Smooth muscle cell (in vitro differentiated cells): Measurements from ENCODE around the gene PIGS. TPM values are rescaled to one million over a fixed set of nuclear protein-coding genes. Genes with fewer than 3 reads are reported as not detected.
A peak's percentile ranks its signal among the peaks of the same experiment; 100 is the strongest.

Source experiments
- DNase-seq: peaks from one replicate; lab custom pipeline; 2025; ENCODE audit not compliant: unreplicated experiment; lab: John Stamatoyannopoulos, UW
- H2AFZ ChIP-seq: fragments of 200-600 bp; sonication (generic); 2 replicates; pipeline ENCODE4 v1.6.0; 2016; ENCODE audit warnings: antibody characterized with exemption, low read depth, mild to moderate bottlenecking
- H3F3A ChIP-seq: fragments of 200-600 bp; sonication (generic); 2 replicates; pipeline ENCODE4 v1.6.0; 2017; ENCODE audit warnings: antibody characterized with exemption, low read depth
- H3K27ac ChIP-seq: fragments of 200-600 bp; sonication (generic); 2 replicates; pipeline ENCODE4 v1.5.1; 2016; ENCODE audit warnings: low read depth, mild to moderate bottlenecking
- H3K27me3 ChIP-seq: fragments of 200-600 bp; sonication (generic); 2 replicates; pipeline ENCODE4 v1.6.1; 2016; ENCODE audit warnings: low read depth, mild to moderate bottlenecking
- H3K36me3 ChIP-seq: fragments of 200-600 bp; sonication (generic); 2 replicates; pipeline ENCODE4 v1.5.1; 2016; ENCODE audit warnings: low read depth
- H3K4me1 ChIP-seq: fragments of 200-600 bp; sonication (generic); 2 replicates; pipeline ENCODE4 v1.5.1; 2016; ENCODE audit warnings: low read depth
- H3K4me2 ChIP-seq: fragments of 200-600 bp; sonication (generic); 2 replicates; pipeline ENCODE4 v1.6.0; 2016; ENCODE audit warnings: mild to moderate bottlenecking
- H3K4me3 ChIP-seq: fragments of 200-600 bp; sonication (generic); 2 replicates; pipeline ENCODE4 v1.5.1; 2016; ENCODE audit warnings: mild to moderate bottlenecking
- H3K79me2 ChIP-seq: fragments of 200-600 bp; sonication (generic); 2 replicates; pipeline ENCODE4 v1.6.0; 2016; ENCODE audit warnings: low read depth, mild to moderate bottlenecking
- H3K9ac ChIP-seq: fragments of 200-600 bp; sonication (generic); 2 replicates; pipeline ENCODE4 v1.6.0; 2016; ENCODE audit warnings: low read depth
- H3K9me3 ChIP-seq: fragments of 200-600 bp; sonication (generic); replicated peaks from 2 replicates; pipeline ENCODE4 v1.5.1; 2016; ENCODE audit warnings: low read depth
- H4K20me1 ChIP-seq: fragments of 200-600 bp; sonication (generic); 2 replicates; pipeline ENCODE4 v1.6.0; 2016; ENCODE audit warnings: low read depth
- WGBS: methylation state at CpG from one replicate; pipeline ENCODE4 v1.1.7; 2016; ENCODE audit warnings: low lambda C conversion rate; 5-methylcytosine and 5-hydroxymethylcytosine counted together
- polyA plus RNA-seq: library from polyadenylated mRNA; unstranded; fragments of >200 nt; fragmentation: Nextera tagmentation; extraction: Ambion mirVana; gene quantifications from 2 replicates; pipeline ENCODE4 v1.2.1, GENCODE V29; 2016
- total RNA-seq: library from RNA; depleted of rRNA; stranded (reverse); fragments of >200 nt; gene quantifications from 2 replicates; pipeline ENCODE4 v1.2.3, GENCODE V29; 2014
- TF ChIP-seq, protein P1 (sequence below): fragments of 200-600 bp; sonication (generic); IDR thresholded peaks from 2 replicates; pipeline ENCODE4 v1.5.1; 2017; ENCODE audit warnings: borderline replicate concordance, mild to moderate bottlenecking, antibody characterized with exemption; ENCODE audit not compliant: insufficient read depth, poor library complexity, severe bottlenecking

The PIGS gene
- total and polyA plus RNA-seq, 2 experiments from 2014 or later: 61.3 to 69.2 TPM

DNA sequence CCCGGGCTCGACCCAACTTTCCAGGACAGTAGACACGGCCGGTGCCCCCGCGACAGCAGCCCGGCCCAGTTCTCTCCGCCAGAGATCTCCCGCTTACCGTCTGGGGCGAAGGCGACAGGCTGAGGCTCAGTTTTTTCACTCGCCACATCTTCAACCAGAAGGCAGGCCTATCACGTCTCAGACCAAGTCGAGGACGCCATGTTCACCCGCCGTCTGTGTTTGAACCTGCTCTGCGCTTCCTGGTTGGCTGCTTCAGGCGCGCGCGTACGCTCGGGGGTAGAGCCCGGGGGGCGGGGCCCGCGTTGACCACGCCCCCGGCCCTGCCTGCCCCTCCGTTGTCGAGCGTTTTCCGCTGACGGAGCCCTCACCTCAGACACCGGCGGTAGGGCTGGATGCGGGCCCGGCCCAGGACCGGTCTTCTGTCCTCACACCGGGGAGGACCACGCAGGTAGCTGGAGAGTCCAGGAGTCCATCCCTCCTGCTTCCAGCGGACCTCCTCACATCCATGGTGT is 27.5 kb upstream of the PIGS start, which contains the start of gene SPAG5:
Gene SPAG5 (minus strand): TSS at position 227 of the 512 bp plus-strand sequence. CDS start 79 bp downstream, at position 148.
- peak; percentile 82 for DNase-seq
- peak within 1 kb of the TSS; percentile 92 for H3K9ac ChIP-seq
- H3K9me3 ChIP-seq: no peaks in the 10 kb centered on the region
- peaks cover 7% of the 10 kb centered on the region for H3K79me2 ChIP-seq
- H3K4me1 ChIP-seq: peaks cover 12% of the 10 kb centered on the region
- H3K27ac ChIP-seq: peak within 1 kb of the TSS; percentile 92
- no peaks in the 10 kb centered on the region for H4K20me1 ChIP-seq
- peak within 1 kb of the TSS; percentile 78 for H2AFZ ChIP-seq
- no peaks in the 10 kb centered on the region for H3K36me3 ChIP-seq
- H3K4me2 ChIP-seq: peak within 1 kb of the TSS; percentile 85
- under 1% methylated on average over 44 of the region's 44 CpGs for WGBS
- H3K27me3 ChIP-seq: no peaks in the 10 kb centered on the region
- TF ChIP-seq, protein P1, sequence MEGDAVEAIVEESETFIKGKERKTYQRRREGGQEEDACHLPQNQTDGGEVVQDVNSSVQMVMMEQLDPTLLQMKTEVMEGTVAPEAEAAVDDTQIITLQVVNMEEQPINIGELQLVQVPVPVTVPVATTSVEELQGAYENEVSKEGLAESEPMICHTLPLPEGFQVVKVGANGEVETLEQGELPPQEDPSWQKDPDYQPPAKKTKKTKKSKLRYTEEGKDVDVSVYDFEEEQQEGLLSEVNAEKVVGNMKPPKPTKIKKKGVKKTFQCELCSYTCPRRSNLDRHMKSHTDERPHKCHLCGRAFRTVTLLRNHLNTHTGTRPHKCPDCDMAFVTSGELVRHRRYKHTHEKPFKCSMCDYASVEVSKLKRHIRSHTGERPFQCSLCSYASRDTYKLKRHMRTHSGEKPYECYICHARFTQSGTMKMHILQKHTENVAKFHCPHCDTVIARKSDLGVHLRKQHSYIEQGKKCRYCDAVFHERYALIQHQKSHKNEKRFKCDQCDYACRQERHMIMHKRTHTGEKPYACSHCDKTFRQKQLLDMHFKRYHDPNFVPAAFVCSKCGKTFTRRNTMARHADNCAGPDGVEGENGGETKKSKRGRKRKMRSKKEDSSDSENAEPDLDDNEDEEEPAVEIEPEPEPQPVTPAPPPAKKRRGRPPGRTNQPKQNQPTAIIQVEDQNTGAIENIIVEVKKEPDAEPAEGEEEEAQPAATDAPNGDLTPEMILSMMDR: no peak
- H3F3A ChIP-seq: peaks cover 9% of the 10 kb centered on the region
- peak within 1 kb of the TSS; percentile 74 for H3K4me3 ChIP-seq

DNA sequence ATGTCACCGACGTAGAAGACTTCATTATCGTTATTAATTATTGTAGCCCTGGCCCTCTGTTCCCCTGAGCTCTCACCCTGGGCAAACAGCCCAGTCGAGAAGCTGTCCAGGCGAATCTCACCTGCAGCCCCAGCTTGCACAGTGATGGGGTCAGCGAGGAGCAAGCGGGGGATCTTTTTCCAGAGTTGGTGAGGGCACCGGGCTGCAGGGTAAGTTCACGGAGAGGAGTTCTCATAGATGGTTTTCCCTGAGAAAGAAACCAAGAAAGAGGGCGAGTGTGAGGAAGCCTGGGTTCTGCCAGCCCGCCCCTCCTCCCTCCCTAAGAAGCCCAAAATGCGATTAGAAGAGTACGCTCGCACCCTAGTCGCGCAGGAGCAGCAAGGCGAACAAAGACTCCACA is 27.1 kb upstream of the PIGS start:
- H3K79me2 ChIP-seq: peaks cover 7% of the 10 kb centered on the region
- no peaks in the 10 kb centered on the region for H3K36me3 ChIP-seq
- H3K27me3 ChIP-seq: no peaks in the 10 kb centered on the region
- 6% methylated on average over 16 of the region's 17 CpGs for WGBS
- TF ChIP-seq, protein P1: no peak
- no peaks in the 10 kb centered on the region for H4K20me1 ChIP-seq
- DNase-seq: no peak
- peak overlapping the region; percentile 74 for H3K4me3 ChIP-seq
- H3K27ac ChIP-seq: no peak overlapping the region
- H3K4me1 ChIP-seq: peaks cover 12% of the 10 kb centered on the region
- H3F3A ChIP-seq: peaks cover 9% of the 10 kb centered on the region
- peak overlapping the region; percentile 78 for H2AFZ ChIP-seq
- peak overlapping the region; percentile 85 for H3K4me2 ChIP-seq
- peak overlapping the region; percentile 92 for H3K9ac ChIP-seq
- H3K9me3 ChIP-seq: no peaks in the 10 kb centered on the region

DNA sequence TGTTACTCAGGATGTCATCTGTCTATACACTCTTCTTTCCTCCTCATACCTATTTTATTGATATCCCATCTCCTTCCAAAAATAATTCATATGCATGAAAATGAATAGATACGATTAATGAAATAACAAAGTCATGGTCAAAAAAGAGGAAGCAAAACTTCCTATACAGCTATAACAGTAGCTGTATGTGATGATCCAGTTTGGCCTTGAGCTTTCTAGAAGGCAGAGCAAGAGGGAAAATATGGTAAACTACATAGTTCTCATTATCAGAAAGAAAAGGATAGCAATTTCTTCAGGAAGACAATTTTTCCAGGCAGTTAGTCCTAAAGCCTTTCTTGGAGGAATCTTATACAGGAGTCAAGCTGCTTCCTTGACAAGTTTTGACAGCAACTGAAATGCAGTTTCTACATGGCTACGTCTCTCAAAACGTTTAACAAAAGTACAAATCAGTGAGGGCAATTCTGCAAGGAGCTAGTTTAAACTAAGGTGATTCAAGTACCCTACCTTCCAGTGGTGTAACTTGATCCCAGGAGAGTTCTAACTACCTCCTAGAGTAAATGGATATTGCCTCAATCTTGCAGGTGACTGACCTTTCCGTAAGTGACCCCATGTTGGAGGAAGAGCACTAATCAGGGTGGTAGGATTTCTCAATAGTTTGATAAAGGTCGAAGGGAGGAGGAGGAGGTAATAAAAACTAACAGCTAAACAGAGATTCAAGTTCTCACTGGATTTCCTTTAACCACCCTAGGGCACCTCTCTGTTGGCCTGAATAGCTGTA is 26.5 kb upstream of the PIGS start:
- TF ChIP-seq, protein P1: no peak
- H3K36me3 ChIP-seq: no peaks in the 10 kb centered on the region
- WGBS: 64% methylated on average over 5 of the region's 5 CpGs
- H3K9ac ChIP-seq: no peak overlapping the region
- peak overlapping the region; percentile 85 for H3K4me2 ChIP-seq
- peaks cover 9% of the 10 kb centered on the region for H3F3A ChIP-seq
- peaks cover 7% of the 10 kb centered on the region for H3K79me2 ChIP-seq
- H3K27me3 ChIP-seq: no peaks in the 10 kb centered on the region
- no peaks in the 10 kb centered on the region for H3K9me3 ChIP-seq
- no peak overlapping the region for H2AFZ ChIP-seq
- H4K20me1 ChIP-seq: no peaks in the 10 kb centered on the region
- peak overlapping the region; percentile 74 for H3K4me3 ChIP-seq
- H3K27ac ChIP-seq: no peak overlapping the region
- H3K4me1 ChIP-seq: peaks cover 12% of the 10 kb centered on the region
- DNase-seq: no peak

DNA sequence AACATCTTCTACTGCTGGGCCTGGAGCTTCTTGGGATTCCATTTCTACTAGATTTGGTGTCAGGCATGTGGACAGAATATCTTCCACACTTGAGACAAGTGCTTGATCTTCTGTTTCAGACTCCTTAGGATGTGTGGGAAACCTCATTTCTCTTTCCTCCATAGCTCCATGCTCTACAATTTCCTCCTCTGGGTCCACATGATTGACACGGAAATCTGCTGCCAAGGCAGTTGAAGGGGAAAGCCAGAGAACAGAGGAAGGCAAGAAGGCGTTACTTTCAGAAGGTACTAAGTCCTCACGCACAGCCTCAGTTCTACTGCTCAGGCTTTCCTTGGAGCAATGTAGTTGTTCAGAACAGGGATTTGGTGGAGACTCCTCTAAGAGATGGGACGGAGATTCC is 20.9 kb upstream of the PIGS start:
- over 99% methylated on average over 4 of the region's 4 CpGs for WGBS
- TF ChIP-seq, protein P1: no peak
- Histone ChIP-seq H3K9me3 (no peaks in the 10 kb centered on the region), H3K27me3 (no peaks in the 10 kb centered on the region), H3K27ac (no peak overlapping the region), H3K4me3 (no peak overlapping the region), H3K79me2 (peaks cover 7% of the 10 kb centered on the region), H2AFZ (no peak overlapping the region), H3K36me3 (no peaks in the 10 kb centered on the region), H3K4me1 (no peaks in the 10 kb centered on the region), H3F3A (no peaks in the 10 kb centered on the region), H3K9ac (no peak overlapping the region), H3K4me2 (no peak overlapping the region), H4K20me1 (no peaks in the 10 kb centered on the region)
- no peak for DNase-seq
